ENCODE measurements around the gene HLA-DRA.
A peak's percentile ranks its signal among the peaks of the same experiment; 100 is the strongest.

The HLA-DRA gene

DNA sequence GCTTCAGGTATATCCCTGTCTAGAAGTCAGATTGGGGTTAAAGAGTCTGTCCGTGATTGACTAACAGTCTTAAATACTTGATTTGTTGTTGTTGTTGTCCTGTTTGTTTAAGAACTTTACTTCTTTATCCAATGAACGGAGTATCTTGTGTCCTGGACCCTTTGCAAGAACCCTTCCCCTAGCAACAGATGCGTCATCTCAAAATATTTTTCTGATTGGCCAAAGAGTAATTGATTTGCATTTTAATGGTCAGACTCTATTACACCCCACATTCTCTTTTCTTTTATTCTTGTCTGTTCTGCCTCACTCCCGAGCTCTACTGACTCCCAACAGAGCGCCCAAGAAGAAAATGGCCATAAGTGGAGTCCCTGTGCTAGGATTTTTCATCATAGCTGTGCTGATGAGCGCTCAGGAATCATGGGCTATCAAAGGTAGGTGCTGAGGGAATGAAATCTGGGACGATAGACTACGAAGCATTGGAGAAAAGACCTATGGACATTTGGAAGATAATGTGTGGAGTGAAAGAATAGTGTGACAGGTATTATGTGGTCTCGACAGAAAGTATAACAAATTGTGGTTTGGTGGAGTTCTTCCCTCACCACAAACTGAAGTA, at the start of gene HLA-DRA:
Gene HLA-DRA, plus strand, starts transcription at position 286 of the 613 bp plus-strand sequence. Its CDS starts 64 bp downstream, at position 350.
- no peak for DNase-seq

GRCh38 chr6:32391505-32391904, 48.2 kb upstream of the HLA-DRA start:
- DNase-seq = no peak

DNA sequence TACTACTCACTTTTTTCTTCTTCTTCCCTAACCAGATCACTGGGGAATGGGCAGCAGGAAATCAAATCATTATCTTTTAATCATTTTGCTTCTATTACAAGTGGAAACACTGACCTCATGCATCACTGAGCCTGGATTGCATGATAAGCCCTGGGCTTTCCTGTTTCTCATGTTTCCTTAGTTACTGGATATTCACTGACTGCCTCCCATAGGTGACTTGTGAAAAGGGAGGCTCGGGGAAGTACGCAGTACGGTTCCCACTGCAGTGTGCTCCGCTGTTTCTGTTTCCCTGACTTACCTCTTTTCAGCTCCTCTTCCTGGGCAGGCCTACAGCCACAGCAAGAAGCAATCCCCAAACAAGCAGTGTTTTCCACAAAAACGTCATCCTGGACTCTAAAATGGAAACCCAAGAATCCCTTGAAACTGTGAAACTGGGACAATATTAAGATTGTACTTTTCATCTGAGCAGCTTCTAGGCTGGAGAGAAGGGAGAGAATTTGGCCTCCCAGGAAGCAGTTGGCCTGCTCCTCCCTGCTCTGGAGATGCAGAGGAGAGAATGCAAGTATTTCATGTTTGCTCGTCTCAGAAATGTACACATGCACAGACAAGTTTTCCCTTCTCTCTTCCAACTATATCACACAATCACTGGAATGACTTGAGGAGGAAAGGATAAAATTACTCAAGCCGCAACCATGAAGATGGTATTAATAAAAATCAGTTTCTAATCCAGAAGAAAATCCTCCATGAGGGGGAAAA, 45.8 kb upstream of the HLA-DRA start:
- no peak for DNase-seq

GRCh38 chr6:32396028-32396427, 43.7 kb upstream of the HLA-DRA start:
- no peak for DNase-seq

DNA sequence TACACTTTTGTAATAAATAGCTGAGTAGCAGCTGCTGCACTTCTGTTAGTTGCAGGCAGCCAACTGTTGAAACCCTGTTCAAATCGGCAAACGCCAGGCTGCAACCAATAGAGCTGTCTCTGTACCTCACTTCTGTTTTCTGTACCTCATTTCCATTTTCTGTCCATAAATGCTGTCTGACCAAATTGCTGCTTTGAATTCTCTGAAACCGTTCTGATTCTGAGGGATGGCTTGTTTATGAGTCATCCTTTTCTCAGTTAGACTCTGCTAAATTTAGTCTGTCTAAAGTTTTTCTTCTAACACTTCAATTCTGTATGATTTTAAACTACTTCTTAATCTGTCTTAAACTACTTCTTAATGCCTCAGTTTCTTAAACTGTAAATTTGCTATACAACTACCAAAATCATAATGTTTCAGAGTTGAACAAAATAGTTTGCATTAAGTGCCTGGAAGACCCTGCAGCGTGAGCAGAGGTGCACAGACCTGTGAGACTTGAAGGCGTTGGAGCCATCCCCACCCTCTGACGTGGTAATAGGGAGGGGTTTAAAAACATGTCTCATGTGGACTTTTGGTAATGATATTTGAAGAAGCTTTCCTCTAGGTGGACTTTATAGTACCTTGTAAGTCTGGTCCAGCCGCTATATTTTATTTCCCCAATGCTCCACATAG, 42.3 kb upstream of the HLA-DRA start:
- no peak for DNase-seq

DNA sequence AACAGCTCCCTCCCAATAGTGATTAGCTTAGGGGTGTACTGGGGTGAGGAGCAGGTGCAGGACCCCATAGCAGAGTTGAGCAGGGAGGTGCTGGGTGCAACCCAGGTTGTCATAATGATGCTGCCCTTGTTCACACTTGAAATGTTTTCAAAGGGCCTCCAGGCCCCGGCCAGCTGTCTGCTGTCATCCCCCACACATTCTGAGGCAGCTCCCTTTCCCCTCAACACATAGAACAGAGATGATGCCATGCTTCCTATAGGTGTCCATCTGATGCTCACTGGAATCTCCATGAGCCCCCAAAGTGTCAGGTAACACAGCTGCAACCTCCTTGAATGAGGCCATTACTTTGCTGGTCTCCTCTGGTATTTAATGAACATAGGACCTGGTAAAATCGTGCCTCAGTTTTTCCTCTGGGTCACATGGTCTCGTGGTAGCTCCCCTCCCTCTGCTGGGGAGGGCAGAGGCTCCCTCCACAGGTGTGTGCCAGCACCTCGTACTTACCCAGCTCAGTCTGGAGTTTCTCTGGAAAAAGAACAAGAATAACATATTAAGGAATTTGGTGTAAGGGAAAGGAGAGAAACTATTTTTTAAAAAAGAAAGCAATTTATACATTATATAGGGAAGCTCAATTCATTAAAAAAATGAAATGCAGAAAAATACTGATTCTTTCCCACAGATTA, 38.3 kb upstream of the HLA-DRA start:
- no peak for DNase-seq

- no peak for DNase-seq
These were observed 36.9 kb upstream of the HLA-DRA start for GRCh38 chr6:32402812-32403211.

- DNase-seq = no peak
These were observed 34.0 kb upstream of the HLA-DRA start for GRCh38 chr6:32405656-32406055.

DNA sequence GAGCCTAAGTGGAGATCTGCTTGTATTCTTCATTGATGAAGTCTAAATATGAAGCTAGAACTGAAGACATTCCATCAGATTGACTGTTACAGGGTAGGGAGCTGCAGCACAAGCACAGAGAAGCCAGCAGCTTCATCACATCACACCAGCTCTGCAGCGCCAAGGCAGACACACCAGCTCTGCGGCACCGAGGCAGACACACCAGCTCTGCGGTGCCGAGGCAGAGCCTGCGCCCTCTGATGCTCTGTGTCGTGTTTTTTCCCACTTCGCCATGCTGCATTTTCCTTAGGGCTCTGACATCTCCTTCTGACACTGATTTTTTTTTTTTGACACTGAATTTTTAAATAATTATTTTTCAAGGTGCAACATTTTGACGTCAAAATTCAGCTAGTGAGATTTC, 33.5 kb upstream of the HLA-DRA start:
- no peak for DNase-seq

DNA sequence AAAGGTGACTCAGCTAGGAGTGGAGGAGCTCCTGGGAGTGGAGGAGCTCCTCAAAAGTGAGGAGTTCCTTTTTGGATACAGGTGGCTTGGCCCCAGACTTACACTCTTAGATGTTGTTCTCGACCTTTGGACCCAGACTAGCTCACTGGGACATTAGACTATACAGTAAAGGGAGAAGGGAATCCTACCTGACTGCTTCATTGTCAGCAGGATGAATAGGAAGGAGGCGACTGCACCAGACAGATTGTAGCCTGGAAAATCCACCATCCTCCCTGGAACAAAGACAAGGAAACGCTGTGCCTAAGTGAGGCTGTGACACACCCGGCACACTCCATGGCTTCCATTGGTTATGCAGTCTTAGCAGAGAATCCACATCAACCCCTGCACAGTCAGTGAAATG, 32.8 kb upstream of the HLA-DRA start, which contains the start of gene BTNL2:
Gene BTNL2, minus strand, starts transcription at position 325 of the 400 bp plus-strand sequence. Its CDS starts 58 bp downstream, at position 267.
- no peak for DNase-seq

- no peak for DNase-seq
These were observed 28.8 kb upstream of the HLA-DRA start for GRCh38 chr6:32410906-32411305.

- no peak for DNase-seq
These were observed 27.9 kb upstream of the HLA-DRA start for GRCh38 chr6:32411566-32412327.

- peak; percentile 90 for DNase-seq
These were observed 26.1 kb upstream of the HLA-DRA start for GRCh38 chr6:32413427-32414047.

DNA sequence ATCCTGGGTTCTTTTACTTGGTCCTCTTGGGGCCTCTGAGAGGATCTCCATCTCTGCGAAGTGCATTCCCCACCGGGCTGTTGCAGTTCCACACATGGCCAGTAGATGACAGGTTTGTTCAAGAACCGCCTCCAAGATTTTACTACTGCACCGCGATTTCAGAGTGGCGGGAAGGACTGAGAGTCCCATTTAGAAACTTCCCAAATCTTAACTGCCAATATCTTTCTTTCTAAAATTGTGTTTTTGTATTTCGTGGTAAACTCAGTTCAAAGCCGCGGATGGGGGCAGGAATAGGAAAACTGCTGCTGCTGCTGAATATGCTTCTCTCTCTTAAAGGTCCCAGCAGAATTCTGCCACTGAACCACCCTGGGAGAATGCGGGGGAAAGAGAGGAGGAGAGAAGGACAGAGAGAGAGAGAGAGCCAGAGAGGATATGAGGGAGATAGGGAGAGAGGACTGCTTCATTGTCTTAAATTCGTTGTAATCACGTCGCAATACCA, 24.1 kb upstream of the HLA-DRA start:
- DNase-seq = peak; percentile 84

- no peak for DNase-seq
These were observed 23.7 kb upstream of the HLA-DRA start for GRCh38 chr6:32416036-32416435.

- no peak for DNase-seq
These were observed 14.9 kb upstream of the HLA-DRA start for GRCh38 chr6:32424589-32425300.

DNA sequence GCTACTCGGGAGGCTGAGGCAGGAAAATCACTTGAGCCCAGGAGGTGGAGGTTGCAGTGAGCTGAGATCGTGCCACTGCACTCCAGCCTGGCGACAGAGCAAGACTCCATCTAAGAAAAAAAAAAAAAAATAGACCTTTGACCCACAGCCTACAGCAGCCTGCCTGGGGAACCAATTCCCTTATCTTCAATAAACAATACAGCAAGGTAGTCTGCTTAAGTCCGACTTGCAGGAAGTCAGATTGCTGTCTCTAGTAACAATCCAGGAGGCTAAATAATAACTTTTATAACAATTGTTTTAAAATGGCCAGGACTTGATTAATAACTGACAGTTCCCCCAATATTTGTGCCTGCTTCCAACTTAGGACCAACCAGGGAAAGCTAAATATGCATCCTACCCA, 13.3 kb upstream of the HLA-DRA start:
- no peak for DNase-seq

DNA sequence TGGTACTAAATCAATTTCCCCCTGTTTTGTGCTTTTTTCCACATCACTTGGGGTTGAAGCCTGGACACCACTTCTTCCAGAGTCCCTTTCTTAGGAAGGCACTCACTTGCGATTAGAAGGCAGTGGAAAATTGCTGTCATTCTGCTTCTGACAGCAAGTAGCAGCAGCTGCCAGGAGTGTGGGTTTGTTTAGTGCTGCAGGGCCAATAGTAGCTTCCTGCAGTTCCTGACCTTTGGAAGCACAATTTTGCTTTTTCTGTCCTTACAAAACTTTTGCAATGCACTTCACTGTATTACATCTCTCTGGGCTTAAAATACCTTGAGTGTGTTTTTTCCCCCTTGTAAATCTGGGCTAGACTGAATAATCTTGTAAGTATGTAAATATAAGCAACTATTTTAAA, 12.5 kb upstream of the HLA-DRA start:
- no peak for DNase-seq

- DNase-seq = no peak
These were observed 11.7 kb upstream of the HLA-DRA start for GRCh38 chr6:32427934-32428474.

- DNase-seq = no peak
These were observed 9.5 kb upstream of the HLA-DRA start for GRCh38 chr6:32430179-32430578.

DNA sequence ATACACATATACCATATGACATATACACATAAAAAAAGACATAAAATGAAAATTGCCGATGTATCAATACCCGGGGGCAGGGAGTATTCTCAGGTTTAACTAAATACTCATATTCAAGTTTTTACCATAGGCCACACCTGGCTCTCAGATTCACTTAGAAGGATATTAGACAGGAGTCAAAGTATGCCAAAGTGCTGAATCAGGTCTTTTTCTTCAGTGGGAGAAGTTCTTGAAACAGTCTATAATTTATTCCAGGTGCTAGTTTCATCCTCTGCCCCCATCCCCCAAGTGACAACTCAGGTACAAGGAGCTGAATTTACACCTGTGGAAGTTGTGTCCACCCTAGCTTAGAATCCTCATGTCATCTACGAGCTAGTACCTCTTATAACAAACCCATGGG, 8.5 kb upstream of the HLA-DRA start:
- DNase-seq = no peak
